GM21737 (cell line): ENCODE results near the gene MRPL37.
"Not testable (repeated sequence)": the region's sequence is repeated elsewhere in the genome, so short reads cannot be mapped to it uniquely, and the experiment has no call there.

Source experiments
- ATAC-seq: cut with Tn5 transposase; IDR thresholded peaks from one replicate; pipeline ENCODE4 v1.9.1; 2021; ENCODE audit warnings: mild to moderate bottlenecking, moderate library complexity; ENCODE audit not compliant: unreplicated experiment

Gene MRPL37

GRCh38 chr1:54171606-54172005 is 28.4 kb upstream of the MRPL37 start:
- ATAC-seq: no peak

DNA sequence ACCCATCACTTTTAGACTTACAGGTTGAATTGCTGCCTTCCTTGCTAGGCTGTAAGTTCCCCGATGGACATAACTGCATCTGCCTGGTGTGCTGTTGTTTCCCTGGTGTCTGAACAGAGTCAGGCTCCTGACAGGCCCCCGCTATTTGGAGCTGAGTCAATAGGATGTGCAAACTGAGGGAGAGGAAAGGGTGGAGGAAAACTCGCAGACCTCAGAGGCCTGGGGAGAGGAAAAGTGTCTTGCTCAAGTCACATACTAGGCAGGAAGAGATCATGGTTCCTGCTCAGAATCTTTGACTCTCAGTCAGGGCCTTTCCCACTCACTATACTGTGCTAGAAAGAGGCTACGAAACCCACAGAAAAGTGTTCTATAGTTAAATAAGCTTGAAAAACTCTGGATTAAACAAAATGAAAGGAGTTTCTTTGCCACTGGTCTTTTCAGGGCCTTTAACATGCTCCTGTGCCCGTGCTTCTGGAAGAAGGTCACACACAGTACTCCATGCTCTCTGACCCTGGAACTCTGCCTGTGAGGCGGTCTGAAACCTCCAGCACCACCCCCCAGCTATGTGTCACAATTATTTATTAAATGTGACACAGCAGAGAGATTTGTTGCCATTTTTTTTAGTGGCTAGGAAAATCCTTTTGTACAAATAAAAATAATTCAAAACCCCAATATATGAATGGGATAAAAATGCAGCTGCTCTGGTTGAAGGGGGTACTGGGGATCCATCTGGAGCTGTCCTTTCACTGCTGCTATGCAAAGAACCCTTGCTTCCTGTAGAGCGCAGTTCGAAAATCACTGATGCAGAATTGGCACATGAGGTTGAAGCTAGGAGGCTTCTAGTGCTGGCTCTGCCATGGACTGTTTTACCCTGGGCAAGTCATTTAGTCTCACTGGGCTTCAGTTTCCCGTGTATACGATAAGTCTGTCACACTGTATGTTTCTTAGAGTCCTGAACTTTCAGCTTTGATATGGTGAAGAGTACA is 27.1 kb upstream of the MRPL37 start:
- ATAC-seq: no peak

GRCh38 chr1:54173681-54174080 is 26.3 kb upstream of the MRPL37 start:
- ATAC-seq: no peak

- no peak for ATAC-seq
Measured at GRCh38 chr1:54174106-54174505, 25.9 kb upstream of the MRPL37 start.

DNA sequence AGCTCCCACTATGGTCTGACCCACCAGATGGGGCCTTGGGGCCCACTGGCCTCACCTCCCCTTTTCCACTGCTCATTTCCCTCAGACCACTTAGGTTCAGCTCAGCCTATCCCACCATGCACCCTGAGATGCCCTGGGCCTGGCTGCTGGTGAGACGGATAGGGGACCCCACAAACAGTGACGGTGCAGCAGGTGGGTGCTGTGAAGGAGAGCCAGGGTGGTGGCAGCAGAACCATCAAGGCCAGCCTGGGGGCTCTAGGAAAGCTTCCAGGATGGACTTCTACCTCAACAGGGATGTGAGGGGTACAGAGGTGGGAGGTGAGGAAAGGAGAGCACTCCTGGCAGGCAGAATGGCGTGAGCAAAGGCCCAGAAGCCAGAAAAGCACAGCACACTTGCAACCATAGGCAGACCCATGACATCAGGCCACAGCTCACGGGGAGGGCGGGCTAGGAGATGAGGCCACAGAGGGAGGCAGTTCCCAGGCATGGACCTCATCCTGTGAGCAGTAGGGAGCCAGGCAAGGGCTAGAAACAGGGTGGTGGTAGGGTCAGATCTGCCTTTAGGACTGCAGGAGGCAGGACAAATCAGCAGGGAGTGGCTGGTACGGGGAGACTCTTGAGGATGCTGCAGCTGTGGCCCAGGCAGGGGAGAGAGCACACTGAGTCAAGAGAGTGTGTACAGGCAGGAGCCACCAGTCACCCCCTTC is 23.2 kb upstream of the MRPL37 start:
- ATAC-seq: no peak

DNA sequence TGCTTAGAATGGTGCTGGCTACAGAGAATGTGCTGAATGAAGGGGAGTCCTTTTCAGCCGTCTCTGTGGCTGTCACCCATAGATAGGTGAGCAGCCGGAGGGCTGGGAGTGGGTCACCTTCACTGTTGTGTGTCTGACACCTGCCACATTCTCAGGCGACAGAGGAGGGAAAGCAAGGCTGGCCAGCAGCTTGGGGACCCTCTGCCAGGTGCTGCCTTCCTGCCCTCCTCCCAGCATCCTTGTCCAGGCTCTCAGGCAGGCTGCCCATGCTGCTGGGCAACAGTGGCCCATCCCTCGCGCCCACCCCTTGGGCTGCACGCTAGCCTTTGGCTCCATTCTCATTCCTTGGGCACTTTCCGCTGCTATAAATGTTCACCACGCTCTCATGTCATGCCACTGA is 22.2 kb upstream of the MRPL37 start:
- no peak for ATAC-seq

- ATAC-seq: no peak
Measured at GRCh38 chr1:54178296-54179070, 21.5 kb upstream of the MRPL37 start.

DNA sequence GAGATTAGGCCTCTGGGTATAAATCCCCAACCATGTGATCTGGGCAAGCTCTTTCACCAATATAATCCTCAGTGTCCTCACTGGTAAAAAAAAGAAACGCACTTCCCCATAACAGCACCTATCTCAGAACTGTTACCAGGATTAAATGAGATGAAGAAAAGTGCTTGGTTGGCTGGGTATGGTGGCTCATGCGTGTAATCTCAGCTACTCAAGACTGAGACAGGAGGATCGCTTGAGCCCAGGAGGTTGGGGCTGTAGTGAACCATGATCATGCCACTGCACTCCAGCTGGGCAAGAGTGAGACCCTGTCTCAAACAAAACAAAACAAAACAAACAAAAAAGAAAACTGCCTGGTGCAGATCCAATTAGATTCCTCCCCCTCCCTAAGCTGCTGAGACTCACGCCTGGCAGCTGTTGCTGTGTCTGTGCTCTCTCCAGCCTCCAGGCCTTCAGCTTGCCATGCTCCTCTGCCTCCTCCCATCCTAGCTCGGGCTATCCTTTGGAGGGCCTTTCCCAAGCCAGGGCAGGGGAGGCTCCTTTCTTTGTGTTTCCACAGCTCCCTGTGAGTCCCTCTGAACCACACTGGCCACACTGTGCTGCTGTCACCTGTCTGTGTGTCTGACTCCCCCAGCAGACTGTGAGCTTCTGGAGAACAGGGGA is 19.1 kb upstream of the MRPL37 start:
- ATAC-seq: no peak

- ATAC-seq: no peak
Measured at GRCh38 chr1:54186056-54186455, 13.9 kb upstream of the MRPL37 start.

DNA sequence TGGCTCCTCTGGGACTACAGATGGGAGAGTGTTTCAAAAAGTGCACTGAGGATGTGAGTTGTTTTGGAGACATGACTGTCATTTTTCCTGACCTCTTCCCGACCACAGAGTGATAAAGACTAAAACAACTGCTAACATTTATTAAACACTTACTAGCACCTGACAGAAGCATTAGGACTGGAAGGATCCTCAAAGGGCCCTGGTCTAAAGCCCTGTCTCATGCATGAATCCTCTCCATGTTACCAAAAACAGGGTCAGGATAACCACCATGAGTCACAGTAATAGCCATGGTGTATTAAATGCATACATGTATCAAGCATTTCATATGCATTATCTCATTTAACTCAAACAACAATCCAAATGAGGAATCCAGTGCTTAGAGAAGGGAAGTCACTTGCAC is 11.7 kb upstream of the MRPL37 start:
- no peak for ATAC-seq

DNA sequence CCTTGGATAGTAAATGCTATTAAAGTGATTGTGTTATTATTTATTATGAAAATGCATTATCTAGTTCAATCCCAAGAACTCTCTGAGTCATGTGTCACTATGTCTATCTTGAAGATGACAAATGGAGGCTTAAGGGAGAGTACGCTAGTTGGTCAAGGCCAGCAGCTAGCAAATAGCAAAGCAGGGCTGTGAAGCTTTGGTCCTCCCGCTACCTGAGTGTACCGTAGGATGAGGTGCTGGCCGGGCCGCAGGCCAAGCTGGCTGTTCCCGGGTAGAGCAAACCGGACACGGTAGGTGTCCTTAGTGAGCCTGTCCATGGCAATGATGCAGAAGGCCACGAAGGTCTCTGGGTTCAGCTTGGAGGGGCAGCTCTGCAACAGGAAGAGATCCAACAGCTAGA is 9.4 kb upstream of the MRPL37 start:
- ATAC-seq: no peak

GRCh38 chr1:54191525-54191924 is 8.4 kb upstream of the MRPL37 start:
- ATAC-seq: no peak

- no peak for ATAC-seq
Measured at GRCh38 chr1:54193453-54193852, 6.5 kb upstream of the MRPL37 start.

DNA sequence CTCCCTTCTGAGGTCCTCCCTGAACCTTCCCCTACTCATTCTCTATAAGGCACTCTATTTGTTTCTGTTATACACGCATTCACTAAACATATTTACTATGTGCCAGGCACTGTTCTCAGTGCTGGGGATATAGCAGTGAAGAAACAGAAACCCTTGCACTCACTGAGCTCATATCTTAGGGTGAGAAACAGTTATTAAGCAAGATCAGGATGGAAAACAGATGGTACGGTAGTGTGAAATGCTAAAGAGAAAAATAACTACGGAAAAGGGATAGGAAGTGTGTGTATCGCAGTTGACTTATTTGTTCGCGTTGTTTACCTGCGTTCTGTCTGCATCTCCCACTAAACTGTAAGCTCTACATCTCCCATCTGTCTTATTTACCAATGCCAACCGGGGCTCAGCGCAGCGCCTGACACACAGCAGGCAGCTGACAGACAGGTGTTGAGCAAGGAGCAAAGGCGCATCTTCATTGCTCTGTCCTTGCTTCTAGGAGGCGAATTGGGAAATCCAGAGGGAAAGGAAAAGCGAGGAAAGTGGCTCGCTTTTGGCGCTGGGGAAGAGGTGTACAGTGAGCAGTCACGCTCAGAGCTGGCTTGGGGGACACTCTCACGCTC is 709 bp upstream of the MRPL37 start:
- no peak for ATAC-seq

- peak; percentile 4 for ATAC-seq
Measured at GRCh38 chr1:54200519-54200997, 591 bp downstream of the MRPL37 start.

GRCh38 chr1:54204199-54204598 is 4.2 kb downstream of the MRPL37 start:
- ATAC-seq: no peak

GRCh38 chr1:54207287-54207686 is 7.3 kb downstream of the MRPL37 start:
- ATAC-seq: no peak

GRCh38 chr1:54207896-54208295 is 7.9 kb downstream of the MRPL37 start:
- not testable (repeated sequence) for ATAC-seq

- ATAC-seq: no peak
Measured at GRCh38 chr1:54212872-54213271, 12.9 kb downstream of the MRPL37 start.

GRCh38 chr1:54215523-54215922 is 15.6 kb downstream of the MRPL37 start:
- ATAC-seq: no peak
